RWPE1 (cell line): ENCODE measurements around the gene SRRM3.
"Not testable (repeated sequence)": the region's sequence is repeated elsewhere in the genome, so short reads cannot be mapped to it uniquely, and the experiment has no call there.

Experiments
- CTCF ChIA-PET: fragments of 350-600 bp; sonication (Branson Sonifier 250); formaldehyde crosslinking; extraction: SDS; loops from one replicate; lab custom pipeline; 2021; lab: Yijun Ruan, JAX
- POLR2A ChIA-PET: fragments of 400-600 bp; formaldehyde crosslinking; extraction: SDS; loops from one replicate; lab custom pipeline; 2020; ENCODE audit warnings: antibody characterized with exemption; ENCODE audit not compliant: low non-redundant PET; lab: Yijun Ruan, JAX
- DNase-seq: peaks from one replicate; pipeline ENCODE4 v3.0.0; 2012; ENCODE audit warnings: low spot score
- H3K27ac ChIP-seq: fragments of 450-650 bp; 2 replicates; pipeline ENCODE4 v1.5.1; 2017
- TF ChIP-seq, protein P1 (sequence below): fragments of 450-650 bp; conservative IDR thresholded peaks from 2 replicates; pipeline ENCODE4 v1.5.1; 2017; ENCODE audit warnings: low read depth, mild to moderate bottlenecking

Gene SRRM3

DNA sequence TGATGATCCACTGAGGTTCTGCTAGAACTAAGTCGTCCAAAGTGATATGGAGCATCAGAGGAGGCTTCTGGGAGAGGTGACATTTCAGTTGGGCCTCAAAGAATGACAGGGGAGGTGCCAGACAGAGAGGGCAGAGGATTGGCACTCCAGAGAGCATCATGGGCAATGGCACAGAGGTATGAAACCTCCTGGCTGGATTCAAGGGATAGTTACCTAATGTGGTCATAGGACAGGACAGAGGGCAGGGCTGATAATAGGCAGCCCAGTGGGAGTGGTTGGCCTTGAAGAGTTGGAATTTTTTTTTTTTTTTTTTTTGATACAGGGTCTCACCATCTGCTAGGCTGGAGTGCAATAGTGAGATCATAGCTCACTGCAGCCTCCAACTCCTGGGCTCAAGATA, 7.6 kb downstream of the SRRM3 start:
- POLR2A ChIA-PET, result no interaction called here
- H3K27ac ChIP-seq, result no peak overlapping the region
- TF ChIP-seq, protein P1, sequence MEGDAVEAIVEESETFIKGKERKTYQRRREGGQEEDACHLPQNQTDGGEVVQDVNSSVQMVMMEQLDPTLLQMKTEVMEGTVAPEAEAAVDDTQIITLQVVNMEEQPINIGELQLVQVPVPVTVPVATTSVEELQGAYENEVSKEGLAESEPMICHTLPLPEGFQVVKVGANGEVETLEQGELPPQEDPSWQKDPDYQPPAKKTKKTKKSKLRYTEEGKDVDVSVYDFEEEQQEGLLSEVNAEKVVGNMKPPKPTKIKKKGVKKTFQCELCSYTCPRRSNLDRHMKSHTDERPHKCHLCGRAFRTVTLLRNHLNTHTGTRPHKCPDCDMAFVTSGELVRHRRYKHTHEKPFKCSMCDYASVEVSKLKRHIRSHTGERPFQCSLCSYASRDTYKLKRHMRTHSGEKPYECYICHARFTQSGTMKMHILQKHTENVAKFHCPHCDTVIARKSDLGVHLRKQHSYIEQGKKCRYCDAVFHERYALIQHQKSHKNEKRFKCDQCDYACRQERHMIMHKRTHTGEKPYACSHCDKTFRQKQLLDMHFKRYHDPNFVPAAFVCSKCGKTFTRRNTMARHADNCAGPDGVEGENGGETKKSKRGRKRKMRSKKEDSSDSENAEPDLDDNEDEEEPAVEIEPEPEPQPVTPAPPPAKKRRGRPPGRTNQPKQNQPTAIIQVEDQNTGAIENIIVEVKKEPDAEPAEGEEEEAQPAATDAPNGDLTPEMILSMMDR, result no peak
- no peak for DNase-seq
- CTCF ChIA-PET, result no interaction called here

DNA sequence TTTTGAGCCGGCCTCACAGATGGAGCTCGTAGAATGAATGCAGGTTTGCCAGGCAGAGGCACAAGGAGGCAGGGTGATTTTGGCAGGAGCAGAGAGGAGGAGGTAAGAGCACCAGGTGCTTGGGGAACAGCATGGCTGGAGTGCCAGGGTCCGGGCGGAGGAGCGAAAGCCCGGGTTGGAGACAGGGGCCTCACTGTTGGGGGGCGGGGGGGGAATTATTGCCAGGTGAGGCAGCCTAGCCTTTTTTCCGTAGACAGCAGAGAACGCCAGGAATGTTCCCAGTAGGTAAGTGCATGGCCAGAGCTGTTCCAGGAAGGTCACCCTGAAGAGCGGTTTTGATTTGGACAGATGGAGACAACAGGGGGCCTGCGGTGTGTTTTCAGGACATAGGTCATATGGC, 9.5 kb downstream of the SRRM3 start:
- POLR2A ChIA-PET, result no interaction called here
- no peak overlapping the region for H3K27ac ChIP-seq
- DNase-seq, result no peak
- TF ChIP-seq, protein P1, result no peak
- CTCF ChIA-PET, result no interaction called here

DNA sequence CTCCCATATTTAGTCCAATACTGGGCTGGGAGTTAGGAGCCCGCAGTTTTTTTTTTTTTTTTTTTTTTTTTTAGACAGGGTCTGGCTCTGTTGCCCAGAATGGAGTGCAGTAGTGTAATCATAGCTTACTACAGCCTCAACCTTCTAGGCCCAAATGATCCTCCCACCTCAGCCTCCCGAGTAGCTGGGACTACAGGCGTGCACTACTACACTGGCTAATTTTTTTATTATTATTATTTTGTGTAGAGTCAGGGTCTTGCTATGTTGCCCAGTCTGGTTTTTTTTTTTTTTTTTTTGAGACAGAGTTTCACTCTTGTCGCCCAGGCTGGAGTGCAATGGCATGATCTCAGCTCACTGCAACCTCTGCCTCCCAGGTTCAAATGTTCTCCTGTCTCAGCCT, 13.7 kb downstream of the SRRM3 start:
- CTCF ChIA-PET, result interaction anchor here (0.6 kb wide), 1 partner anchor 40 kb away, joined by 4 read pairs; no protein-coding TSS in a partner anchor
- DNase-seq, POLR2A ChIA-PET, H3K27ac ChIP-seq: not testable (repeated sequence)

DNA sequence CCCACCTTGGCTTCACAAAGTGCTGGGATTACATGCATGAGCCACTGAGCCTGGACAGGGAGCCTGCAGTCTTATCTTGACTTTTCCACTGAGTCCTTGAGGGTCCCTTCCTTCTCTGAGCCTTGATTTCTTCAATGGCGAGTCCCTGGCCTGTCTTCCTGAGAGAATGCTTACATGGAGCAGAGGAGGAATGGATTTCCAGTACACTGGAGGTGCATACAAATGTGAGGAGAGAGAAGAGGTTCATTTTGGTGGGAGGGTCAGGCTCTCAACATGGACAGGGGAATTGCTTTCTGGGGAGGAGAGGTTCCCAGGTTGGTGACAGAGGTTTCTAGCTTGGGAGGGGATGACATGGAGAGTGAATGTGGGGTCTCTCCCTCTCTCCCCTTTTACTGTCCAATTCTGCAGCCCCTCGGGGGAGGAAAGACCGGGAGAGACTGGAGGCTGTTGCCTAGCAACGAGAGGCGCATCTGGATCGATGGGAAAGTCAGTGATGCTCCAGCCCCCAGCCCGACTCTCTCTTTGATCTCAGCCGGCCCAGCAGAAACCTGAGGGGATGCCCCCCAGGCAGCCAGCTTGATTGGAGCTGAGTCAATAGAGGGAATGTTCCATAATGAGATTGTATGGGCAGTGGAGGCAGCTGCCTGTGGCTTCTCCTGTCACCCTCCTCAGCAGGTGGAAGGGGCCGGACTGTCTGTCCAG, 14.8 kb downstream of the SRRM3 start:
- POLR2A ChIA-PET, result no interaction called here
- TF ChIP-seq, protein P1, result no peak
- DNase-seq, result no peak
- no peak overlapping the region for H3K27ac ChIP-seq
- CTCF ChIA-PET, result interaction anchor here (0.6 to 1.3 kb wide), 2 partner anchors 95 to 97 kb away, joined by 3 to 7 read pairs; no protein-coding TSS in a partner anchor

DNA sequence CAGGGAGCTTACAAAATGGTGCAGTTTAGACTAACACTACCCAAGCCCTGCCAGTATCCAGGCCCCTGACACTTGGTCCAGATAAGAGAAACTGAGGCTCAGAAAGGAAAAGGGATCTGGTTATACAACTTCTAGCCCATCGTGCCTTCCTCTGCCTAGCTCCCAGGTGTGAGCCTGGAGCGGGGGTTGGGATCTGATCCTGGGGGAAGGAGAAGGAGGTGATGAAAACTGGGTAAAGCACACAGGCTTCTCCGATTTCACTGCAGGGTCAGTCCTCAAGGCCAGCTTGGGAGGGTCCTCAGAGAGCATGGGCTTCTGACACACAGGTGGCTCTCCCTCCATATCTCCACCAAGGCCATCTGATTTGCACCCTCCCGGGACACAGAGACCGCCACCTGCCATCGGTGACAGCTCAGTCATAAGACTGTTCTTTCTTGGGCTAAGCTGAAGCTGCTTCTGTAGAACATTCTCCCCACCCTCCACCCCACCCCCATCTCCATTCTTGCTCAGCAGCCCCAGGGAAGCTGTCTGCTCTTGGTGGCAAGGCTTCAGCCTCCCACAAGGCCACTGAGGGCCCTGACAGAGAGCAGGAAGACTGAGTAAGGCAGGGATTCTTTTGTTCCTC, 16.4 kb downstream of the SRRM3 start:
- POLR2A ChIA-PET, result no interaction called here
- CTCF ChIA-PET, result interaction anchor here (1.3 kb wide), 1 partner anchor 96 kb away, joined by 3 read pairs; no protein-coding TSS in a partner anchor
- TF ChIP-seq, protein P1, result no peak

DNA sequence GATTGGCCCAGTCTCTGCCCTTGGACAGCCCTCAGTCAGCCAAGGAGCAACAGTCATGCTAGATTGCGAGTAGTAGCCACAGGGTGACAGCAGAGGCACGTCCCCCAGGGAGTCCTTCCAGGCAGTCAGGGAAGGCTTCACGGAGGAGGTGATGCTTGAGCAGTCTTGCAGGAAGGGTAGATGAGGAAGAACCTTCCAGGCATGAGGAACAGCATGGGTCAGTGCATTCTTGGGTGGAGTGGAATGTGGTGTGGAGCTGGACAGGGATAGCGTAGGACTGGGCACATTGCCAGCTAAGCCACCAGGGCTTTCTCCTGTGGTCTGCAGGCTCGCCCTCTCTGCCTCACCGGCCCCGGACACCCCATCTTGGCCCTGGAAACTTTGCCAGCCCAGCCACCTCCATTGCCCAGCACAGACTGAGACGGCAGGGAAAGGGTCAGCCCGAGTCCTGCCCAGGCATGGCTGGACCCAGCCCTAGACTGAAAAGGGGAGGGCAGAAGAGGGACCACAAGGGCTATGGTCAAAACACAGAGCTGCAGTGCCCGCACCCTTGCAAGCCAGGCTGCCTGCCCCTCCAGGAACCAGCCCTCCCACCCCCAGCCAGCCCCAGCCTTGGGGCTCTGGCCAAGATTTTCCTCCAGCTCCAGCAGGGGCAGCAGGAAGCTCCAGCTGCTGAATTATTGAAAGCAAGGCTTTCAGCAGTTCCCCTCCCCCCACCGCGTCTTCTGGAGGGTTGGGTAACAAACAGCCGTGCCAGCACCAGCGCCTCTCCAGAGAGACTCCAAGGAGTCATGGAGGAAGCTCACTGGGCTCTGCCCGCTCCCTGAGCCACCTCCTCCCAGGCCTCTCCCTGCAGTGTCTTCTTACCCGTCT, 18.7 kb downstream of the SRRM3 start:
- CTCF ChIA-PET, result interaction anchor here (0.9 to 1.0 kb wide), 2 partner anchors 43 to 93 kb away, joined by 3 to 4 read pairs; no protein-coding TSS in a partner anchor

More for the DNA sequence above, 16.4 kb downstream of the SRRM3 start:
- no peak overlapping the region for H3K27ac ChIP-seq
- DNase-seq, result no peak

More for the DNA sequence above, 18.7 kb downstream of the SRRM3 start:
- no peak overlapping the region for H3K27ac ChIP-seq
- TF ChIP-seq, protein P1, result no peak
- POLR2A ChIA-PET, result no interaction called here
- DNase-seq, result no peak
